ENCODE measurements around the gene KAT6B.

Gene KAT6B

GRCh38 chr10:74923556-74923955 is 97.2 kb downstream of the KAT6B start (continued):
- TF ChIP-seq ZFP69B (tag by site-specific recombination; IDR thresholded peaks at IDR 0.05) (no peak), ZNF266 (tag by site-specific recombination; IDR thresholded peaks at IDR 0.05; ENCODE audit: low read depth) (no peak)

DNA sequence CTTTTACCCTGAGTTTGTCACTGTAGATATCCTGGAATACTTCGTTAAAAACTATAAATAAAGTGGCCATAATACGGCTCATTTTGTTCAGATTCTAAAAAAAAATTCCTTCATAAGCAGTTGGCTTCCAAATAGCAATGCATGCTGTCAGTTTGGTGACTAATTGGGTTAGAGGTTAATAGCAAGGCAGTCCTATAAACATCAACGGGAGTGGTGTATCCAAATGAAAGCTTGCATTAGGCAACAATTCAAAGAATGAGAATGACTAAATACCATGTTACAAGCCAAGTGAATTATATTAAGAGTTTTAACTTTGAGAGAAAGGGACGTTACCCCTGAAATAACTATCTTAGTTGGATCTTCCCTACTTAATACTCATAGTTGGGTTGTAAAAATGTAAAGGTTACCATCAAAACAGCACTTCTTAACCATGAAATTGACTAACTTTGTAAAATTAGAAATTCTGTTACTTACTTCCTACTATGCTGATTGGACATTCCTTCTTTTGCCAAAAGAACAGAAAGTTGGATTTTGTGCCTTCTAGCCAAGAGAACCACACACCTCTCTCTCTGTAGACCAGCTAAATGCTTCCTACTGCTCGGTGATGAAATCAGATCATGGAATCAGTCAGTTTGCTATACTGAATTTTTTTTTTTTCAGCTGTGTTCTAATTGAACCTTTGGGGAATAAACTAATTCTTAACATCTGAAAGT is 98.0 kb downstream of the KAT6B start:
- CTCF ChIA-PET = interaction anchor here (0.7 to 0.9 kb wide), 2 partner anchors 10 to 175 kb away, joined by 3 to 5 read pairs; no protein-coding TSS in a partner anchor
- TF ChIP-seq, protein P1, sequence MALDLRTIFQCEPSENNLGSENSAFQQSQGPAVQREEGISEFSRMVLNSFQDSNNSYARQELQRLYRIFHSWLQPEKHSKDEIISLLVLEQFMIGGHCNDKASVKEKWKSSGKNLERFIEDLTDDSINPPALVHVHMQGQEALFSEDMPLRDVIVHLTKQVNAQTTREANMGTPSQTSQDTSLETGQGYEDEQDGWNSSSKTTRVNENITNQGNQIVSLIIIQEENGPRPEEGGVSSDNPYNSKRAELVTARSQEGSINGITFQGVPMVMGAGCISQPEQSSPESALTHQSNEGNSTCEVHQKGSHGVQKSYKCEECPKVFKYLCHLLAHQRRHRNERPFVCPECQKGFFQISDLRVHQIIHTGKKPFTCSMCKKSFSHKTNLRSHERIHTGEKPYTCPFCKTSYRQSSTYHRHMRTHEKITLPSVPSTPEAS (tag by site-specific recombination; IDR thresholded peaks at IDR 0.05) = no peak
- TF ChIP-seq, protein P2, sequence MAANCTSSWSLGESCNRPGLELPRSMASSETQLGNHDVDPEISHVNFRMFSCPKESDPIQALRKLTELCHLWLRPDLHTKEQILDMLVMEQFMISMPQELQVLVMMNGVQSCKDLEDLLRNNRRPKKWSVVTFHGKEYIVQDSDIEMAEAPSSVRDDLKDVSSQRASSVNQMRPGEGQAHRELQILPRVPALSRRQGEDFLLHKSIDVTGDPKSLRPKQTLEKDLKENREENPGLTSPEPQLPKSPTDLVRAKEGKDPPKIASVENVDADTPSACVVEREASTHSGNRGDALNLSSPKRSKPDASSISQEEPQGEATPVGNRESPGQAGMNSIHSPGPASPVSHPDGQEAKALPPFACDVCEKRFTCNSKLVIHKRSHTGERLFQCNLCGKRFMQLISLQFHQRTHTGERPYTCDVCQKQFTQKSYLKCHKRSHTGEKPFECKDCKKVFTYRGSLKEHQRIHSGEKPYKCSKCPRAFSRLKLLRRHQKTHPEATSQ (tag by site-specific recombination; IDR thresholded peaks at IDR 0.05) = no peak
- TF ChIP-seq ZNF10 (tag by site-specific recombination; IDR thresholded peaks at IDR 0.05) = peak; percentile 50; the same call in 1 of the 2 replicates
- TF ChIP-seq ZNF140 (tag by site-specific recombination; IDR thresholded peaks at IDR 0.05) = no peak
- TF ChIP-seq, protein P3, sequence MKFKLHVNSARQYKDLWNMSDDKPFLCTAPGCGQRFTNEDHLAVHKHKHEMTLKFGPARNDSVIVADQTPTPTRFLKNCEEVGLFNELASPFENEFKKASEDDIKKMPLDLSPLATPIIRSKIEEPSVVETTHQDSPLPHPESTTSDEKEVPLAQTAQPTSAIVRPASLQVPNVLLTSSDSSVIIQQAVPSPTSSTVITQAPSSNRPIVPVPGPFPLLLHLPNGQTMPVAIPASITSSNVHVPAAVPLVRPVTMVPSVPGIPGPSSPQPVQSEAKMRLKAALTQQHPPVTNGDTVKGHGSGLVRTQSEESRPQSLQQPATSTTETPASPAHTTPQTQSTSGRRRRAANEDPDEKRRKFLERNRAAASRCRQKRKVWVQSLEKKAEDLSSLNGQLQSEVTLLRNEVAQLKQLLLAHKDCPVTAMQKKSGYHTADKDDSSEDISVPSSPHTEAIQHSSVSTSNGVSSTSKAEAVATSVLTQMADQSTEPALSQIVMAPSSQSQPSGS (tag by site-specific recombination; IDR thresholded peaks at IDR 0.05; ENCODE audit: low read depth) = 0 out of 2 replicates have a peak, but pooled peaks have one; percentile 6
- no peak for TF ChIP-seq ZNF768 (tag by site-specific recombination; IDR thresholded peaks at IDR 0.05)
- no peak for TF ChIP-seq ZNF626 (tag by site-specific recombination; IDR thresholded peaks at IDR 0.05)
- no peak for TF ChIP-seq ZNF174 (tag by site-specific recombination; IDR thresholded peaks at IDR 0.05)
- peak; percentile 79 for TF ChIP-seq PRDM6 (tag by site-specific recombination; IDR thresholded peaks at IDR 0.05)
- TF ChIP-seq IKZF3 (tag by site-specific recombination; IDR thresholded peaks at IDR 0.05) = peak; percentile 85
- no peak for TF ChIP-seq KLF8 (tag by site-specific recombination; IDR thresholded peaks at IDR 0.05)
- TF ChIP-seq ZNF830 (tag by site-specific recombination; IDR thresholded peaks at IDR 0.05; ENCODE audit: low read depth) = no peak
- TF ChIP-seq KLF1 (tag by site-specific recombination; IDR thresholded peaks at IDR 0.05) = no peak
- no peak for TF ChIP-seq PRDM2 (tag by site-specific recombination; IDR thresholded peaks at IDR 0.05; ENCODE audit: borderline replicate concordance)
- no peak for TF ChIP-seq ZBTB20 (tag by site-specific recombination; IDR thresholded peaks at IDR 0.05)
- TF ChIP-seq ZNF76 (tag by site-specific recombination; IDR thresholded peaks at IDR 0.05; ENCODE audit: borderline replicate concordance, low read depth) = no peak
- TF ChIP-seq SCRT1 (tag by site-specific recombination; IDR thresholded peaks at IDR 0.05; ENCODE audit: borderline replicate concordance) = no peak
- TF ChIP-seq ZSCAN16 (tag by site-specific recombination; IDR thresholded peaks at IDR 0.05) = no peak
- TF ChIP-seq ZNF707 (tag by site-specific recombination; IDR thresholded peaks at IDR 0.05) = no peak
- TF ChIP-seq BCL11B (tag by site-specific recombination; IDR thresholded peaks at IDR 0.05; ENCODE audit: low read depth) = no peak

More for the DNA sequence above, 98.0 kb downstream of the KAT6B start:
- Histone ChIP-seq H3K9me3 (ENCODE audit: control insufficient read depth, insufficient read depth, low read depth, low read length) (no peaks in the 10 kb centered on the region; the same call in 1 of the 2 replicates), H3K4me3 (ENCODE audit: low read depth, low read length) (no peak overlapping the region), H3K4me1 (ENCODE audit: control insufficient read depth, insufficient read depth, low read length) (peaks cover 35% of the 10 kb centered on the region), H3K36me3 (ENCODE audit: control insufficient read depth in 2 of 2, insufficient read depth in 1 of 2, low read length in 2 of 2) (no peaks in the 10 kb centered on the region), H3K27ac (ENCODE audit: extremely low read depth, low read depth, low read length) (no peak overlapping the region)
- POLR2A ChIA-PET = no interaction called here

Measured in HEK293 (cell line).